Activated CD4-positive, alpha-beta T cell treated with anti-CD3 and anti-CD28 coated beads for 1 hour (primary cell): ENCODE measurements around the gene RGS18.
"Not testable (repeated sequence)": the region's sequence is repeated elsewhere in the genome, so short reads cannot be mapped to it uniquely, and the experiment has no call there.

ENCODE experiments used
- DNase-seq: peaks from one replicate; pipeline ENCODE4 v3.0.0-alpha.2; 2020

The RGS18 gene, protein sequence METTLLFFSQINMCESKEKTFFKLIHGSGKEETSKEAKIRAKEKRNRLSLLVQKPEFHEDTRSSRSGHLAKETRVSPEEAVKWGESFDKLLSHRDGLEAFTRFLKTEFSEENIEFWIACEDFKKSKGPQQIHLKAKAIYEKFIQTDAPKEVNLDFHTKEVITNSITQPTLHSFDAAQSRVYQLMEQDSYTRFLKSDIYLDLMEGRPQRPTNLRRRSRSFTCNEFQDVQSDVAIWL

DNA sequence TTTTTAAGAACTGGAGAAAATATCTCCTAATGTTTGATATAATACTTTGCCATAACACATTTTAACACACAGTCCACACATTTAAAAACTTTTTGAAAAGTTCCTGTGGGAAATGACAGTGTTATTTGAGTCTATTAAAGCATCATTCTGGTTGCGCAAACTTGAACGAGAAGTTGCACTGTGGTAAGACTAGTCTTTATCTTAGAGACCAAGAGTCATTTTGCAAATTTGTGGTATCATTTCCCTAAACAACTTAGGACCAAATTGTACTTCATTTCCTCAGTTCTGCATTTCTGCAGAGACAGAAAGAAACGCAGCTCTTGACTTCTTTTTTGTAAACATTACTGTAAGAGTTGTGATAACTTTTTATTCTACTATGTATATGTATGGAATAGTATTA, at the start of gene RGS18:
Gene RGS18, plus strand, starts transcription at position 282 of the 400 bp plus-strand sequence. CDS start 176 bp downstream, outside the sequence.
- no peak for DNase-seq

DNA sequence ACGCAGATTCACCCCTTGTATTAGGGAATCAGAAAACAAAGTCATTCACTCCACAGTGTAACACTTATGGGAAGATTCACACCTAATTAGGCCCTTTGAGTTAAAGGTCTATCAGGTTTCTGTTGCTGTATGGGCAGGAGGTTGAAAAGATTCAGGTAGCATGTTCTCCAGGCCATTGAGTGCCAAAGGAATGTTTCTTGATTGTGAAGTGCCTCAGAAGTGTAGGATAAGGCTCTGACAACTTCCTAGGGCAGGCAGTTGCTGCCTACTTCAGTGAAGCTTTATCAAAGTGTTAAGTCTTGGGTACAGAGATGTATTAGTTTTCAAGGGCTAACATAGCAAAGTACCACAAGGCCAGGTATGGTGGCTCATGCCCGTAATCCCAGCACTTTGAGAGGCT, 48.7 kb upstream of the RGS18 start:
- no peak for DNase-seq

DNA sequence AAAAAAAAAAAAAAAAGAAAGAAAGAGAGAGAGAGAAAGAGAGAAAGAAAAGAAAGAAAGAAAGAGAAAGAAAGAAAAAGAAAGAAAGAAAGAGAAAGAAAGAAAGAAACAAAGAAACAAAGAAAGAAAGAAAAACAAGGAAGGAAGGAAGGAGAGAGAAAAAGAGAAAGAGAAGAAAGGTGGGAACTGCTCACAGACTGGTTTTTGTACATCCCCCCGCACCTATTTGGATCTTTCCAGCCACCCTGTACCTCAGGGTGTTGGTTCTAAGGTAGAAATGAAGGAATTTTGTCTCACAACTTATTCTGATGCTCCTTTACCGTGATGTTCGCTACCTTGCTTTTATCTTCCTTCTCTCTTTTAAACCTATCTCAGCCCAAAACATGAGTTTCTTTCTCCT, 43.3 kb upstream of the RGS18 start:
- DNase-seq = no peak

DNA sequence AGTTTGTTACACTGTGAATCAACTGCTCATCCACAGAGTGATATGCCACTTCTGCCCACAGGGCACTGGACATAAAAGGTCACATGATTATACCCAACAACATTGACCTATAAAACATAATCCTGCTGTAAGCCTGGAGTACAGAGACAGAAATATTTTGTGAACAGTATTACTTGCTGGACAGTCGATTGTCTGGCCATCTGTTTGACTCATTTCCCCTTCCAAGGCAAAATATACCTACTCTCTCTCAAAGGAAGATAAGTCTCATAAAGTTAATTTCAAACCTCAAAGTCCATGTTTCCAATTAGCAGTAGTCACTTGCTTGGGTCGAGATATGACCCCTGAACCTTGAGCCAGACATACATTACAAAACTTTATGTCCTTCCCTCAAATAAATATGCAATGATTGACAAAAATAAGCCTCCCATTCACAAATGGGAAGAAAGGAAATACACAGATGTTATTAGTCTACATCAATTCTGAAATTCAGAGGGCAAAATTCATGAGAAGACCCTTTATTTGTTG, 39.3 kb upstream of the RGS18 start:
- DNase-seq = no peak

DNA sequence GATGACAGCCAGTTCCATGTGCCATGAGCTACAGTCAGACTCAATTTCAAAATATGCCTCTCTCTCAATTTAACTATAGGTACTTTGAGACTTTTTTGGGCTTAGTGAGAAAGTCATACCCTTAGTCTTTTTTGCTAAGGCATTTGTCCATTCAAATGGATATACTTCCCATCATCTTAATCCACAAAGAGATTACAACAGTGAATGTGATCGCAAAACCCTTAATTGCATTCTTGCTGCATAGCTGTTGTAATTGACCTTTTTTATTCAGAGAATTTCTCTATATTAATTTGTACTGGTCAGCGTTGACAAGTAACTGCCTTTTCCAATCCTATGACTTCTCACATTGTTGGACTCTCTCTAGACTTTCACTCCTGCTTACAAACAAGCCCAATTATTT, 38.6 kb upstream of the RGS18 start:
- DNase-seq = no peak

DNA sequence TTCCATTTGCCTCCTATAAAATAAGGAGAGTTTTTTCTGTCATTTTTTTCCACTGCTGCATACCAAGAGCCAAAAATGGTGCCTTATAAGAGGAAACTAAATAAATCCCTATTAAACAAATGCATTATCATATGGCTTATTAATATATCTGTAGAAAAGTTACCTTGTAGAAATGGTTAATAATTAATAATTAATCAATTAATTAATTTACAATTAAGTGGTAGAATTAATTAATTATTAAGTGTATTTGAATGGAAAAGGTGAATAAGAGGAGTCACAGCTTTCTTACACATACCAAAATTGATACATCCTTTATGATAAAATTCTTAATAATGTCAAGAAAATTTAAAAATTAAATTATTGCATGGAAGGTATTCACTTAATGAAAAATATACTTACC, 35.6 kb upstream of the RGS18 start:
- DNase-seq = no peak

- no peak for DNase-seq
Observed at GRCh38 chr1:192123212-192123611, 35.0 kb upstream of the RGS18 start.

GRCh38 chr1:192126030-192126619, 32.1 kb upstream of the RGS18 start:
- no peak for DNase-seq

DNA sequence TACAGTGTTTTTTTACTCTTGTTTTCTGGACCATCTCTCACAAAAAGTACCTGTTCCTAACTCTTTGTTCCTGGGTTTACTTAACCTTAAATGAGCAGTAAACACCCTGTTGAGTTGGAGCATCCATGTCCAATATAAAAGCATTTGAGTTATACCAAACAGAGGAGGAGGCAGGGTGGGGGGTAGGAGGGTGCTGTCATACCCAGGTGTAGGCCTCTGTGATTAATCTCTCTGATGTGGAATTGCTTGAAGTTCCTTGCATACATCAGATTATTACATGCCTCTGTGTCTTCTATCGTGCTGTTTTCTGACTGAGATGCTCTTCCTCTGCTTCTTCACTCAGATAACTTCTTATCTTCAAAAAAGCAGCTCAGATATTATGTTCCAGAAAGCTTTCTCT, 28.1 kb upstream of the RGS18 start:
- no peak for DNase-seq

- not testable (repeated sequence) for DNase-seq
Observed at GRCh38 chr1:192130865-192131264, 27.4 kb upstream of the RGS18 start.

DNA sequence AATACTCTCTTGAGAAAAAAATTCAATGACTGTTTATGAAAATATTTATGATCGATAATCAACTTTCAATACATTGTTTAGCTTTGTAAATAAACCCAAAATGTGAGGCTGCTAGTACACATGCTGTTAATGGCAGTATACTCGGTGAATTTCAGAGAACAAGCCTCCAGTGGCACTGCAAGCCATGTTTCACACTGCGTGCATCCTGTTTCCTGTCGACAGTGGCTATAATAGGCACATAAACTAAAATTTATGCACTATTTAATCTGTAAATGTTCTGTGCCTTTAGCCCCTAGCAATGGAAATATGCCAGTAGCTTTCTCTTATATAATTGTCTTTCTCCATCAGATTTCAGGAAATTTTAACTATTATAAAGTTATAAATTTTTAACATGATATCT, 26.3 kb upstream of the RGS18 start:
- no peak for DNase-seq

DNA sequence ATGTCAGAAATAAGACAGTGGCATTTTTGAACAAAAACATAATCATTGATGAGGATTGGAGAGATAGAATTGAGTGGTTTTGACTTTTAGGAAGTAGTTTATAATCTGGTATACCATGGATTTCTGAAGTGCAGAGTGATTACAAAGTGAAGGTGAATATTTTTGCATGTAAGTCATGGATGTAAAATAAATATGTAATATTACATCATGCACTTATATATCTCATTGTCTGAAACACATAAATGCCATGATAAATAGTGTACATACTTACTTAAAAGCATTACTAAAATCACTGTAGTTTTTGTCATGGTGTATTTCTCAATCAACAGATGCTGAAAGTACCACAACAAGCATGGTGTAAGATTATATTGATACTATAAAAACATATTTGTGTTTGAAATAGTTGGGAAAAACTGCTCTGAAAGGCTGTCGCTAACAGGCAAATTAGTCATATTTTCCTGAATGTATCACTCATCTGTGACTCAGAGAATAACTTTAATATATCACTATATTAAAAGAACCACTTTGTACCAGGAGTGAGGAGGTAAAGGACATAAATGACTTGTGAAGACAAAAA, 24.8 kb upstream of the RGS18 start:
- no peak for DNase-seq

- DNase-seq = no peak
Observed at GRCh38 chr1:192140382-192140781, 17.9 kb upstream of the RGS18 start.

GRCh38 chr1:192147221-192147620, 11.0 kb upstream of the RGS18 start:
- DNase-seq = no peak

DNA sequence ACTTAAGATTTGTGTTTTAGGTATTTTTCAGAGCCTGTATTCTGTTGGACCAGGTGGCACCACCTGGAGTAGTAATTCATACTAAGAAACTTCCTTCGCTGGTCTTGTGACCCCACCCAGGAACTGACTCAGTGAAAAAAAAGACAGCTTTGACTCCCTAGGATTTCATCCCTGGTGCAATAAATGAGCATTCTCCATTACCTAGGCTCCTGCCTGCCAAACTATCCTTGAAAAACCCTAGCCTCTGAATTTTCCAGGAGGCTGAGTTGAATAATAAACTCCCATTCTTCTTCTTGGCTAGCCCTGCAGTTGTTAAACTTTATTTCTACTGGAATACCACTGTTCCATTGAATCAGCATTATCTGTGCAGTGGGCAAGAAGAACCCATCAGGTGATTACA, 10.6 kb upstream of the RGS18 start:
- DNase-seq = no peak

DNA sequence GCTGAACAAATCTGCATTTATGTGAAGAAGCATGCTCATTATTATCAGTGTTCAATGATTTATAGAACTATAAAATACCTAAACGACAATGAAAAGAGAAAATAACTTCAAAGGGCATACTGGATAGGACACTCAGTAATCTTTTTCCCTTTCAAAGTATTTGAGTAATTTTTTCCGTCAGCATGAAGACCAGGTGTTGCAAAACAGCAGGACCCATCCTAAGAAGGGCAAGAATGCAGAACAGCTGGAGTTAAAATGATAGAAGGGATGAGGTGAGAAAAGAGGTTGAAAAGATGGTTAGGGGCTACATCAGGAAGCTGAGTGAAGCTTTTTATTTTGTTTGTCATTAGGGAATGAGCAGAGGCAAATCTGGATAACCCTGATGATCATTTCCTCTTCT, 7.1 kb upstream of the RGS18 start:
- DNase-seq = no peak

GRCh38 chr1:192153276-192153675, 5.0 kb upstream of the RGS18 start:
- DNase-seq = no peak

DNA sequence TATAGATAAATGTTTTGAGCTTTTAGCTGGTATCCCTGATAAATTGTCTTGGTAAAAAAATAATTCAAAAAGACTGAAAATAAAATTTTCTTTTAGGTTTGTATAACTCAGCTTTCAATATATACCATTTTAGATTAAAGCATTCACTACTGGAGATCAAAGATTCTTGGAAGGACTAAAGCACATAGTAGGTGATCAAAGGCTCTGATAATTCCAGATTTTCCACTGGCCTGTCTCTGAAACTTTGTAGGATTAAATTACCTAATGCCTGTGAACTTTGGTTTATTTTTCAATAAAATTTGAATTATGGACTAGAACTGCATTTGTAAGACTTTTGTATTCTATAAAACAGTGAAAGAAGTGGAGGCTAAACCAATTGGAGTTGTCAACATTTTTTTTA, 1.2 kb upstream of the RGS18 start:
- no peak for DNase-seq

- no peak for DNase-seq
Observed at GRCh38 chr1:192159014-192159413, 752 bp downstream of the RGS18 start.

- no peak for DNase-seq
Observed at GRCh38 chr1:192159781-192160180, 1.5 kb downstream of the RGS18 start.

DNA sequence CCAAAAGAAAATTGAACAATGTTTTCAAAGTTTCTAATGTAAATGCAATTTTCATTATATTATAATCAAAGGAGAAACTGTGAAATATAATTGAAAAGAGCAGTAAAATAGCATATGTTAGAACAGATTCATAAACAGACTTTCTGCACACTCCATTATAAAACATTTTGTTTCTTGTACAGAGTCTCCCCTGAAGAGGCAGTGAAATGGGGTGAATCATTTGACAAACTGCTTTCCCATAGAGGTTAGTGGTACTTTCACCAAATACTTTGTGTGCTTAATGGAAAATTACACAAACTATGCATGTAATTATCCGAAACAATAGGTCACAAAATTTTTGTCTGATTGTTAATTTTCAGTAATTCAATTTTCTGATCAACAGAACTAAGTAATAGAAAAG, 1.9 kb downstream of the RGS18 start:
- no peak for DNase-seq

DNA sequence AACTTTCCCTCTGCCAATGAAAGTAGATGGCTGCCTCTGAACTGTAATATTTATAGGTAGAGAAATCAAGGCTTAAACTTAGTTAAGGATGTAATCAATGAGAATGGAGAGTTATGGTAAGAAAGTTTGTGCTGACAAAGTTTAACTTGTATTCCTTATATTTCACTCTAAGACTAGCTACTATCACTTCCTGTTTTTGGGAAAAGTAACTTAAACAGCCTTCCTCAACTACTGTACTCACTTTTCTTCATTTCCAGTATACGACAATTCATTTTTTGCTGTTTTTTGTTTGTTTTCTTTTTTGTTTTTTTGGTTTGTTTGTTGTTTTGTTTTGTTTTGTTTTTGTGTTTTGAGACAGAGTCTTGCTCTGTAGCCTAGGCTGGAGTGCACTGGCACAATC, 3.7 kb downstream of the RGS18 start:
- DNase-seq = no peak

GRCh38 chr1:192162376-192162775, 4.1 kb downstream of the RGS18 start:
- DNase-seq = no peak

GRCh38 chr1:192165002-192165401, 6.7 kb downstream of the RGS18 start:
- DNase-seq = not testable (repeated sequence)

DNA sequence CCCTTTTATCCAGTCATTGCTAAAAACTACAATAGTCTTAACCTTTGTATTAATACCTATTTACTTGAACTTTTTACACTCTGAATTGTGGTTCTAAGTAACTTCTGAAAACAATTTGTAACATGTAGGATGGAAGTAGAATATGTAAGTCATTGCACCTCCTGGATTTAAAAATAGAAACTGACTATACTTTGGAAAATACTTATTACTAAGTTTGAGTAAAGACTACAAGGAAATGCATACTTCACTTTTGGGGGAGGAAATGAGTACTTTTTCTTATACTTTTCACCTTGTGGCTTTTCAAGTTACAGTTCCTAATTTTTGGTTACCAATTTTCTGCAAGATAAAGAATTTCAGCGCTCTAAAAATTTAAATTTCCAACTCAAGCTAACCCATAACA, 8.7 kb downstream of the RGS18 start:
- DNase-seq = no peak
